ENCODE results near the gene AVPI1. TPM values are rescaled to one million over a fixed set of nuclear protein-coding genes. Genes with fewer than 3 reads are reported as not detected.

AVPI1 gene
- total and polyA plus RNA-seq, 2 experiments from 2014 or later: 7.4 to 7.6 TPM

- H3K9me2 ChIP-seq (ENCODE audit: insufficient read depth): no peaks in the 10 kb centered on the region
- no peaks in the 10 kb centered on the region for H3K4me1 ChIP-seq (ENCODE audit: insufficient read depth)
- Mint-ChIP-seq H3K4me1 (no peaks in the 10 kb centered on the region), H3K4me3 (no peak overlapping the region), H3K9me3 (no peaks in the 10 kb centered on the region), H3K27ac (no peak overlapping the region), H3K36me3 (ENCODE audit: low read depth) (peaks cover 61% of the 10 kb centered on the region), H3K27me3 (ENCODE audit: insufficient read depth, low read depth, poor library complexity) (no peaks in the 10 kb centered on the region)
- H2AFZ ChIP-seq: no peak overlapping the region
- no peaks in the 10 kb centered on the region for H3K27me3 ChIP-seq (ENCODE audit: insufficient read depth)
- ATAC-seq (no peak), DNase-seq (ENCODE audit: low spot score) (no peak)
- H3K36me3 ChIP-seq (ENCODE audit: insufficient read depth): peaks cover 27% of the 10 kb centered on the region
- TF ChIP-seq STAT1 (IDR thresholded peaks at IDR 0.05; ENCODE audit: unreplicated experiment) (no peak), ETS1 (IDR thresholded peaks at IDR 0.05) (no peak), REST (IDR thresholded peaks at IDR 0.05; ENCODE audit: unreplicated experiment) (no peak), ZNF331 (CRISPR knock-in tag; IDR thresholded peaks at IDR 0.05; ENCODE audit: low read depth) (no peak), JUNB (IDR thresholded peaks at IDR 0.05; ENCODE audit: unreplicated experiment) (no peak), EZH2phosphoT487 (IDR thresholded peaks at IDR 0.05; ENCODE audit: unreplicated experiment) (no peak), POLR2AphosphoS5 (IDR thresholded peaks at IDR 0.05; ENCODE audit: low read depth) (no peak), EZH2 (IDR thresholded peaks at IDR 0.05; ENCODE audit: low read depth, unreplicated experiment) (no peak), NANOG (IDR thresholded peaks at IDR 0.05; ENCODE audit: borderline replicate concordance) (no peak), CTCF (conservative IDR thresholded peaks at IDR 0.05; ENCODE audit: low read depth in 2 of 2) (no peak), CREB1 (CRISPR knock-in tag; IDR thresholded peaks at IDR 0.05; ENCODE audit: low read depth) (no peak), ZNF462 (CRISPR knock-in tag; IDR thresholded peaks at IDR 0.05) (no peak), ZNF114 (CRISPR knock-in tag; IDR thresholded peaks at IDR 0.05) (no peak)
- peaks cover 5% of the 10 kb centered on the region; the same call in 1 of the 2 replicates for H4K20me1 ChIP-seq (replicated peaks; ENCODE audit: insufficient read depth)
- no peaks in the 10 kb centered on the region for H3K79me2 ChIP-seq (replicated peaks; ENCODE audit: insufficient read depth)
- no peaks in the 10 kb centered on the region for H3F3A ChIP-seq (replicated peaks; ENCODE audit: low read depth)
- no peak overlapping the region for H3K4me2 ChIP-seq
- H3K27ac ChIP-seq (ENCODE audit: low read depth): no peak overlapping the region
- no peak overlapping the region for H3K4me3 ChIP-seq
These were observed 20.0 kb downstream of the AVPI1 start for GRCh38 chr10:97666992-97667391.

All from GM23338 (cell line).